Epithelial cell of esophagus (primary cell): Measurements from ENCODE around the gene ZNF766.
"Not testable (repeated sequence)": the region's sequence is repeated elsewhere in the genome, so short reads cannot be mapped to it uniquely, and the experiment has no call there.

Source experiments
- DNase-seq: peaks from one replicate; pipeline ENCODE4 v3.0.0; 2010; ENCODE audit warnings: low read depth
- H3K4me3 ChIP-seq: 2 replicates; pipeline ENCODE4 v1.5.1; 2011; ENCODE audit warnings: mild to moderate bottlenecking, low read length, control low read depth
- CTCF ChIP-seq: IDR thresholded peaks from 2 replicates; pipeline ENCODE4 v1.5.1; 2011; ENCODE audit warnings: low read depth, mild to moderate bottlenecking, low read length, control low read depth, inconsistent platforms; ENCODE audit not compliant: insufficient read depth; ENCODE audit errors: missing control alignments

ZNF766 gene

DNA sequence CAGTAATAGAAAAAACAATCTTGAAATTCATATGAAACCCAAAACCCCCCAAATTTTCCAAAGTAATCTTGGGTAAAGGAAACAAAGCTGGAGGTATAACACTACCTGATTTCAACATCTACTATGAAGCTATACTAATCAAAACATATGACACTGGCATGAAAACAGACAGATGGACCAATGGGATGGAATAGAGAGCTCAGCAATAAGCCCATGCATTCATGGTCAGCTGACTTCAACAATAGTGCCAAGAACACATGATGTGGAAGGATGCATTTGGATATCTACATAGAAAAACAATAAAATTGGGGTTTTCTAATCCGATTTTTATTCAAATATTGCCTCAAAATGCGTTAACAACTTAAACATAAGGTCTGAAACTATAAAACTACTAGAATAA, 32.2 kb upstream of the ZNF766 start:
- TF ChIP-seq CTCF: no peak

DNA sequence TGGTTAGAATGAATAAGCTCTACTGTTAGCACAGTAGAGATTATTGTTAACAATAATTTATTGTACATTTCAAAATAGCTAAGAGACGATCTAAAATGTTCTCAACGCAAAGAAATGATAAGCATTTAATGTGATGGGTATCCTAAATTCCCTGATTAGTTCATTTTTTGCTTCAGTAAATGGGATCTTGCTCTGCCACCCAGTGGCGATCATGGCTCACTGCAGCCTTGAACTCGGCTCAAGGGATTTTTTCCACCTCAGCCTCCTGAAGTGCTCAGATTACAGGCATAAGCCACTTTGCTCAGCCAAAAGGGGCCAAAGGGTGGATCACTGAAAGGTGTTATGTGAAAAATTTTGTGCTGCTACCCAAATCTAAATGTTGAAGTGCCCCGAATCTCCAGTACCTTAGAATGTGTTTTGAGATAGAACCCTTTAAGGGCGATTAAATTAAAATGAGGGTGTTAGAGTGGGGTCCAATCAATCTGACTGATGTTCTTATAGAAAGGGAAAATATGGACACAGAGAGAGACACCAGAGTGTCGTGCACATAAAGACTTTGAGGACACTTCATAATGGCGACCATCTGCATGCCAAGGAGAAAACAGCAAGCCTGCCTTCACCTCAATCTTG, 31.5 kb upstream of the ZNF766 start:
- no peak overlapping the region for H3K4me3 ChIP-seq
- peak; percentile 67 for DNase-seq
- TF ChIP-seq CTCF: peak; percentile 94

More for the DNA sequence above, 32.2 kb upstream of the ZNF766 start:
- DNase-seq: peak; percentile 23
- no peak overlapping the region for H3K4me3 ChIP-seq

GRCh38 chr19:52244021-52244420, 25.4 kb upstream of the ZNF766 start:
- H3K4me3 ChIP-seq: no peak overlapping the region
- TF ChIP-seq CTCF: no peak
- no peak for DNase-seq

- TF ChIP-seq CTCF: peak; percentile 40
- no peak overlapping the region for H3K4me3 ChIP-seq
- DNase-seq: peak; percentile 62
These were observed 21.1 kb upstream of the ZNF766 start for GRCh38 chr19:52248241-52248640.

- DNase-seq: no peak
- no peak overlapping the region for H3K4me3 ChIP-seq
- TF ChIP-seq CTCF: no peak
These were observed 11.0 kb upstream of the ZNF766 start for GRCh38 chr19:52258426-52258825.

DNA sequence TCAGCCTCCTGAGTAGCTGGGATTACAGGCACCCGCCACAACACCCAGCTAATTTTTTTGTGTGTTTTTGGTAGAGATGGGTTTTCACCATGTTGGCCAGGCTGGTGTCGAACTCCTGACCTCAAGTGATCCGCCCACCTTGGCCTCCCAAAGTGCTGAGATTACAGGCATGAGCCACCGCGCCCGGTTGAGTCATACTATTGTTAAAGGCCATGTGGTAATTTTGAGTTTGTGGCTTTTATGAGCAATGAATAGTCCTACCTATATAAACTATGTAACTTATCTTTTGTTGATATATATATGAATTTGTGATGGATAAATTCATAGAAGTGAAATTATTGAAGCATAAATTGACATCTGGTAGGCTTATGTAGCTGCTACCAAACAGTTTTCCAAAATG, 3.8 kb upstream of the ZNF766 start:
- peak; percentile 57 for DNase-seq
- not testable (repeated sequence) for H3K4me3 ChIP-seq

DNA sequence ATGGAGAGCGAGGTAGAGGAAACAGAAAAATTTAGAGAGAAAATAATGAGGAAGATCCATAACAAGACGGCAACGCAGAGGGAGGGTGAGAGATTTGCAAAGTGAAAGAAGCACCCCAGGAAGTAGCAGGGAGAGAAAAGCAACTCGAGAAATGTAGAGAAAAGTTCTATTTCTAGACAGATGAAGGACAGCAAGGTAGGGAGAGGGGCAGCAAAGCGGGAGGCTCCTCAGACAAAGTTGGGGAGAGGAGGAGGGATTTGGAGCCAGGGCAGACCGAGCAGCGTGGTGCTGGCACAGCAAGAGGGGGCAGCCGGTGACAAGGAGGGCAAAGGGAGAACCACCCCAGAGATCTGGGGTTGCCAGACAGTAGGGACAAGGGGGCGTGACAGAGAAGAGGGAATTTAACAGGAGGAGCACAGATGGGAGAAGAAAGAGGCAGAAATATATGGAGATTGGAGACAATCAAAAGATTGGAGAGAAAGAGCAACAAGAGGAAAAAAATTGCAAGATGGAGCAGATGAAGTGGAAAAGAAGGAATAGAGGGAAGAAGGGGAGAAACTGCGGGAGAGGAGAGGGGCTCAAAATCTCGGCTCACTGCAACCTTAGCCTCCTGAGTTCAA, 989 bp downstream of the ZNF766 start:
- DNase-seq: peak; percentile 2
- peak overlapping the region; percentile 99 for H3K4me3 ChIP-seq
- TF ChIP-seq CTCF: no peak
